NCI-H345 (cell line): ENCODE results near the gene THAP9.
"Not testable (repeated sequence)": the region's sequence is repeated elsewhere in the genome, so short reads cannot be mapped to it uniquely, and the experiment has no call there.

ENCODE experiments used
- DNase-seq: peaks from one replicate; lab custom pipeline; 2025; lab: John Stamatoyannopoulos, UW

The THAP9 gene

GRCh38 chr4:82892467-82892802 is 8.1 kb upstream of the THAP9 start:
- no peak for DNase-seq

GRCh38 chr4:82893942-82894341 is 6.6 kb upstream of the THAP9 start:
- DNase-seq = no peak

- no peak for DNase-seq
Measured at GRCh38 chr4:82896755-82897154, 3.8 kb upstream of the THAP9 start.

- DNase-seq = no peak
Measured at GRCh38 chr4:82898322-82899243, 2.0 kb upstream of the THAP9 start.

DNA sequence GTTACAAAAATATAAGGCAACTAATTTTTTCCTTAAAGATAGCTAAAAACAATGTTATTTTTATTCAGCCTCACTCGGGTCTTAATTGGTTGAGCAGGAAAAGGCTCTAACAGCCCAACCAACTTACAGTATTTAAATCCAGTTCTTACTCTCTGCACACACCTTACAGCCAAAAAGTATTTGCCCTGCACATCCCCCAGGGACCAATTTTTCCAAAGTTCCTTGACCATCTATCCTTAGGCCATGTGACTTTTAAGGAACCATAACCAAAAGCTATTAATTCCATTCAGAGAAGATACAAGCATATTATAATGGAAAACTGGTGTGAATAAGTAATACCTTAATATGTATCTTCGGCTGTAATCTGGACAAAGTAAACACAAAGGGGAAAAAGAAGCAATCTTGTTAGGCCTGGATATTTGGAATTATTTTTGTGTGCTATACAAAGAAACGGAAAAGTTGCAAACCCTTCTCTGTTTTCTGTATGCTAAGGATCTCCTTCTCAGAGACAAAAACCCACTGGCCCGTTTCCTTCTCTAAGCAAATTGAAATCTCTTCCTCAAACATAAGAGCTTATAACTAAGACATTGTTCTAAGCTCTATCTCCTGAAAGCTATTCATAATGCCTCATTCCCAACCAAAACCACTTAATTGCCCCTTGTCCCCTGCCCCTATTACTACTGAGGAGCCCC is 1.0 kb upstream of the THAP9 start:
- DNase-seq = no peak

- DNase-seq = peak; percentile 41
Measured at GRCh38 chr4:82900066-82900410, 497 bp upstream of the THAP9 start.

DNA sequence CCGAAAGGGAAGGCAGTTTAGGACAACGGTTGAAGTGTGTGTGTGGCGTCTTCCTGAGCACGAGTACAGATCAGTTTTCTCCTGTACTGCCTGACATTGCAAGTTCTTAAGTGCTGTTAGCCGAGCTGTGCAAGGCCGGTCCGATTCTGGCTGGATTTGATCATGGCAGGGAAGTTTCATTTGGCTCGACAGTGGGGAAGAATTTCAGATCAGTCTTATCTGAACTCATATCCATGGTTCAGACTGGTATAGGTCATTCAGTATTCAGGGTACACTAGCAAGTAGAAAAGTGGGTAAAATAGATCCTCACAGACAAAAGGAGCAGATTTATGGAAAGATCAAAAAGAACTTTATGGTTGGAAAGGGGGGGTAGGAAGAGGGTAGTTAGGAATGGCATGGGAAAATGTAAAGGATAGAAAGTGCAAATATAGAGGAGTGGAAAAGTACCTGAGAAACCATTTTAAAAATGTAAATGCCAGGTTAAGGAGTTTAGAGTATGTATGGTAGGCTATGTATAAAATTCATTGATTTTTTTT is 716 bp downstream of the THAP9 start:
- DNase-seq = no peak

GRCh38 chr4:82903737-82904136 is 3.2 kb downstream of the THAP9 start:
- no peak for DNase-seq

- no peak for DNase-seq
Measured at GRCh38 chr4:82905205-82905604, 4.7 kb downstream of the THAP9 start.

GRCh38 chr4:82906469-82906868 is 5.9 kb downstream of the THAP9 start:
- DNase-seq = no peak

GRCh38 chr4:82909326-82909725 is 8.8 kb downstream of the THAP9 start:
- DNase-seq = no peak

- no peak for DNase-seq
Measured at GRCh38 chr4:82913305-82913704, 12.8 kb downstream of the THAP9 start.

DNA sequence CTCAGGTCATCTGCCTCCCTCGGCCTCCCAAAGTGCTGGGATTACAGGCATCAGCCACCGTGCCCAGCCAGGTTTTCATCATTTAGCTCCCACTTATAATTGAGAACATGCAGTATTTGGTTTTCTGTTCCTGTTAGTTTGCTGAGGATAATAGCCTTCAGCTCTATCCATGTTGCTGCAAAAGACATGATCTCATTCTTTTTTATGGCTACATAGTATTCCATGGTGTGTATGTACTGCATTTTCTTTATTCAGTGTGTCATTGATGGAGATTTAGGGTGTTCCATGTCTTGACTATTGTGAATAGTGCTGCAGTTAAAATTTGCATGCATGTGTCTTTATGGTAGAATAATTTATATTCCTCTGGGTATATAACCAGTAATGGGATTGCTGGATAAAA is 13.4 kb downstream of the THAP9 start:
- not testable (repeated sequence) for DNase-seq

DNA sequence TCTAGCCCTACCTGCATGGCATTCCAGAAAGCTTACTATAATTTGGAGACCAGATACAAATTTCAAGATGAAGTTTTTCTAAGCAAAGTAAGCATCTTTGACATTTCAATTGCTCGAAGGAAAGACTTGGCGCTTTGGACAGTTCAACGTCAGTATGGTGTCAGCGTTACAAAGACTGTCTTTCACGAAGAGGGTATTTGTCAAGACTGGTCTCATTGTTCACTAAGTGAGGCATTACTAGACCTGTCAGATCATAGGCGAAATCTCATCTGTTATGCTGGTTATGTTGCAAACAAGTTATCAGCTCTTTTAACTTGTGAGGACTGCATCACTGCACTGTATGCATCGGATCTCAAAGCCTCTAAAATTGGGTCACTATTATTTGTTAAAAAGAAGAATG is 17.6 kb downstream of the THAP9 start:
- DNase-seq = no peak

DNA sequence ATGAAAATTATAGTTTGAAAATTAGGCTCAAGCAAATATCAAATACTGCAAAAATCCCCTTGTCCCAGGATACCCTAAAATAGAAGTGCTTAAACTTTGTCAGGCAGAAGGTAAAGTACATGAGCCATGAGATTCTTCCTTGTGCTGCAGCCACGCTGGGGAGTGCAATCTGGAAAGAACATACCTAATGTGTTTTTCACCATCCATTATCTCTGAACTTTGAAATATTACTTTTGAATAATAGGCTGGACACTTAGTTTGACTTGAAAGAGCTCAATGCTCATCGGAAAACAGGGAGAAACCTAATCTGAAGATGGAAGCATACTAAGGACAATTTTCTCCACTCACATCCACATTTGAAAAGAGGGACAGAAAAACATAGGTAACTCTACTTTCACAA is 18.9 kb downstream of the THAP9 start:
- DNase-seq = no peak

DNA sequence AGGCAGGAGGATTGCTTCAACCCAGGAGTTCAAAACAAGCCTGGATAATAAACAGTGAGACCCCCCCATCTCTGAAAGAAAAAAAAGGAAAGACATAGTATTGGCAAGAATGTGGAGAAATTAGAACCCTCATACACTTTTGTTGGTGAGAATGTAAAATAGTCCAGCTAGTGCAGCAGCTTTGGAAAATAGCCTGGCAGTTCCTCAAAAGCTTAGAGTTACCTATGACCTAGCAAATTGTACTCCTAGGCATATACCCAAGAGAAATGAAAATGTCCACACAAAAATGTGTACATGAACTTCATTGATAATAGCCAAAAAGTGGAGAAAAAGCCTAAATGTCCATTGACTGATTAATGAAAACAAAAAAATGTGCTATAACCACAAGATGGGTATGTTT is 21.3 kb downstream of the THAP9 start:
- DNase-seq = no peak

GRCh38 chr4:82930848-82931755 is 30.6 kb downstream of the THAP9 start:
- no peak for DNase-seq

DNA sequence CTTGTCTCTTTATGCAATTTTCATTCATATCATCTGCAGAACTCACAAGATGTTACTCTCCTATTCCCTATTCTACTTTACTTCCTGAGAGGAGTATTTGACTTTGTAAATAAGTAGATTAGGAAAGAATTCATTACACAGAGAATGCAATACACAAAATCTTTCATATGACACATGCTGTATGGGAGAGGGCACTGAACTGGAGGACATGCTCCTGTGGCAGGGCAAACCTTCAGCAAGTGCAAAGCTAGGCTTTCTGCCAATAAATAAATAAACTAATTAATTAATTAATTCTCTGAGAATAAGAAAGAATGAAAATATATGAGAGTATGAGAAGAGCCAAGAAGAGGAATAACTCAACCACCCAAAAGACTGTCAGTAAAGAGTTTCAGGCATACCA is 33.9 kb downstream of the THAP9 start:
- no peak for DNase-seq

- DNase-seq = no peak
Measured at GRCh38 chr4:82939414-82939813, 38.9 kb downstream of the THAP9 start.

- no peak for DNase-seq
Measured at GRCh38 chr4:82947498-82947897, 47.0 kb downstream of the THAP9 start.

GRCh38 chr4:82948647-82949204 is 48.2 kb downstream of the THAP9 start:
- DNase-seq = no peak

DNA sequence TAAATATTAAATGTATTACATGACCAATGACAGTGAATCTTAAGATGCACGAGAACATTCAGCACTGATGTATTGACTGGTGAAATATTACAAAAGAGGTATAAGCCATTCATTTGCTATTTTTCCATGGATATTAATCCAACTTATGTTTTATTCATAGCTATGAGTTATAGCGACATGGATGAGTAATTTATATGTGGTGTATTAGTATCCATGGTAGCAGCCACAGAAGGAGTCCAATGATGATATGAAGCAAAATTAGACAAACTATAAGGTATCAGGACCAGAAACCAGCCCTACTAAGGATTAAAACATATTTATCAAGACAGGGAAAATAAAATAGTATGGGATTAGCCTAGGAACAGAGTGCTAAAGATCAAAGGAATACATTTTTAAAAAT is 50.7 kb downstream of the THAP9 start:
- no peak for DNase-seq
